ENCODE measurements around the gene COL18A1. TPM values are rescaled to one million over a fixed set of nuclear protein-coding genes. Genes with fewer than 3 reads are reported as not detected.
A peak's percentile ranks its signal among the peaks of the same experiment; 100 is the strongest.

Gene COL18A1
- total and polyA plus RNA-seq, 2 of the 8 experiments (the other 6 are each of a cell fraction or from before 2014, with no cell fraction given) = 145 to 201 TPM

GRCh38 chr21:45514311-45515021, 109.5 kb downstream of the COL18A1 start:
- ChIA-PET CTCF (ENCODE audit: partially characterized antibody) (interaction anchor here (0.6 to 1.4 kb wide), 3 partner anchors 18 to 792 kb away, joined by 3 to 6 read pairs (median 6); no protein-coding TSS in a partner anchor), POLR2A (ENCODE audit: partially characterized antibody) (interaction anchor here (1.2 to 2.4 kb wide), 4 partner anchors 9 to 41 kb away, joined by 3 to 10 read pairs (median 5); no protein-coding TSS in a partner anchor)
- peaks cover 8 to 23% of the 10 kb centered on the region in 2 experiments for H4K20me1 ChIP-seq (replicated peaks in 1 of 2; ENCODE audit: control insufficient read depth in 1 of 2, insufficient read depth in 2 of 2, low read length in 2 of 2)
- DNase-seq (ENCODE audit: low read depth in 1 of 2, low spot score in 2 of 2) = no peak
- no peak overlapping the region for H2AFZ ChIP-seq (ENCODE audit: low read length)
- H2BK12ac ChIP-seq (ENCODE audit: low read depth, low read length) = no peak overlapping the region
- H2BK120ac ChIP-seq (replicated peaks; ENCODE audit: low read depth, low read length) = no peak overlapping the region
- H3K4me1 ChIP-seq (replicated peaks in 1 of 4; ENCODE audit: control insufficient read depth in 3 of 4, insufficient read depth in 4 of 4, low read length in 3 of 4) = no peaks in the 10 kb centered on the region
- 86% methylated on average over 21 of the region's 22 CpGs; no CpG with 5 or more reads in 1 of the 2 experiments for WGBS, 2 experiments (ENCODE audit: extremely low coverage in 1 of 2, insufficient coverage in 1 of 2, insufficient read length in 1 of 2, insufficient replicate concordance in 2 of 2, low coverage in 1 of 2, low lambda C conversion rate in 2 of 2, missing lambda C conversion rate in 1 of 2)
- peaks cover 0 to 39% (median 15%) of the 10 kb centered on the region in 4 experiments; a peak in 6 of 8 replicates for H3K36me3 ChIP-seq (ENCODE audit: control insufficient read depth in 2 of 4, insufficient read depth in 4 of 4, low read length in 3 of 4)
- H3K18ac ChIP-seq (ENCODE audit: extremely low read depth, low read length) = no peak overlapping the region
- TF ChIP-seq SP2 (IDR thresholded peaks at IDR 0.05; ENCODE audit: low read length) = no peak
- TF ChIP-seq CREB1 (IDR thresholded peaks at IDR 0.05) = no peak
- no peak for TF ChIP-seq HDAC6 (IDR thresholded peaks at IDR 0.05; ENCODE audit: low read depth, low read length)
- TF ChIP-seq GTF2F1 (IDR thresholded peaks at IDR 0.05; ENCODE audit: borderline replicate concordance, low read depth, low read length) = no peak
- TF ChIP-seq ATF3 (IDR thresholded peaks at IDR 0.05; ENCODE audit: insufficient read depth, low read depth, low read length) = no peak
- TF ChIP-seq FOSL1 (IDR thresholded peaks at IDR 0.05; ENCODE audit: insufficient read depth, low read depth, low read length) = no peak
- H2BK15ac ChIP-seq (ENCODE audit: low read length) = no peak overlapping the region
- H4K91ac ChIP-seq (replicated peaks; ENCODE audit: insufficient read length, low read length) = no peak overlapping the region
- H3K4me3 ChIP-seq (ENCODE audit: extremely low read depth in 1 of 4, insufficient read depth in 2 of 4, low read depth in 3 of 4, low read length in 4 of 4) = no peak overlapping the region
- no peak overlapping the region for H3K27ac ChIP-seq (ENCODE audit: low read depth, low read length)
- no peak overlapping the region for H3K4ac ChIP-seq (replicated peaks; ENCODE audit: insufficient read length, low read depth, low read length)
- no peak overlapping the region for H3K56ac ChIP-seq (replicated peaks; ENCODE audit: insufficient read length, low read depth, low read length)
- H3K23me2 ChIP-seq (ENCODE audit: low read depth, low read length) = no peaks in the 10 kb centered on the region; the same call in 1 of the 2 replicates
- no peak overlapping the region for H4K5ac ChIP-seq (ENCODE audit: insufficient read length, low read depth, low read length)
- H3K9me3 ChIP-seq (ENCODE audit: insufficient read depth in 2 of 2, low read depth in 1 of 2, low read length in 1 of 2) = peaks cover 0 to 12% of the 10 kb centered on the region in 2 experiments
- no peak overlapping the region for H2BK5ac ChIP-seq (ENCODE audit: low read depth, low read length)
- no peak overlapping the region for H3K4me2 ChIP-seq (ENCODE audit: insufficient read depth in 1 of 2, low read depth in 2 of 2, low read length in 2 of 2)
- no peak overlapping the region for H2AK5ac ChIP-seq (ENCODE audit: low read depth, low read length)
- H4K8ac ChIP-seq (ENCODE audit: extremely low read depth, insufficient read depth, low read length) = peak overlapping the region; percentile 85; the same call in 1 of the 2 replicates
- H3K14ac ChIP-seq (ENCODE audit: insufficient read length) = no peak overlapping the region
- no peak overlapping the region for H3K9ac ChIP-seq (replicated peaks in 1 of 4; ENCODE audit: extremely low read depth in 1 of 4, low read depth in 3 of 4, low read length in 3 of 4)
- FAIRE-seq = no peak
- H2BK20ac ChIP-seq (ENCODE audit: low read length) = no peak overlapping the region
- no peaks in the 10 kb centered on the region for H3K79me2 ChIP-seq (ENCODE audit: control insufficient read depth in 1 of 2, insufficient read depth in 2 of 2, low read length in 2 of 2)
- no peaks in the 10 kb centered on the region for H3K79me1 ChIP-seq (ENCODE audit: low read depth, low read length)
- no peaks in the 10 kb centered on the region for H3K27me3 ChIP-seq (replicated peaks in 1 of 4; ENCODE audit: control insufficient read depth in 3 of 4, extremely low read depth in 1 of 4, insufficient read depth in 3 of 4, low read length in 3 of 4)
- H3K23ac ChIP-seq (ENCODE audit: insufficient read length) = no peak overlapping the region

Measured in H1 (cell line).